B cell (primary cell): ENCODE measurements around the gene LIN28B. TPM values are rescaled to one million over a fixed set of nuclear protein-coding genes. Genes with fewer than 3 reads are reported as not detected.

Experiments used
- ATAC-seq: fragments of 200-7000 bp; cut with Tn5 transposase; one replicate; pipeline ENCODE4 v1.10.0; 2021; ENCODE audit warnings: low read depth, mild to moderate bottlenecking, moderate number of reproducible peaks, moderate library complexity
- CTCF ChIA-PET: fragments of 350-600 bp; sonication (Branson Sonifier 250); formaldehyde crosslinking; loops from one replicate; lab custom pipeline; 2021; ENCODE audit warnings: antibody characterized with exemption, inconsistent platforms; lab: Charles Lee
- POLR2A ChIA-PET: fragments of 350-600 bp; sonication (Branson Sonifier 250); formaldehyde crosslinking; loops from one replicate; lab custom pipeline; 2021; ENCODE audit warnings: antibody characterized with exemption; lab: Charles Lee
- DNase-seq: peaks from one replicate; pipeline ENCODE4 v3.0.0; 2013
- H2AFZ ChIP-seq: 2 replicates; pipeline ENCODE4 v1.6.1; 2012; ENCODE audit warnings: mild to moderate bottlenecking, low read depth, low read length; ENCODE audit not compliant: insufficient read depth, poor library complexity, severe bottlenecking
- H3K27ac ChIP-seq, 2 donors: 1 replicate in 1 of 2; 2 replicates in 1 of 2; pipeline ENCODE4 v1.5.1; 2012 to 2013; ENCODE audit warnings: low read length in 2 of 2, mild to moderate bottlenecking in 2 of 2, moderate library complexity in 1 of 2
- H3K27me3 ChIP-seq, 4 experiments: fragments of 200-600 bp in 1 of 4; sonication (generic) in 1 of 4; replicated peaks in 1 of 4; 1 replicate in 2 of 4; 2 replicates in 2 of 4; pipeline versions ENCODE4 v1.6.1 to v1.7.0; 2013 to 2016; ENCODE audit warnings: low read length in 3 of 4, mild to moderate bottlenecking in 2 of 4, mixed read lengths in 1 of 4, moderate library complexity in 1 of 4; ENCODE audit not compliant: insufficient read depth in 4 of 4, control insufficient read depth in 3 of 4; ENCODE audit errors: control extremely low read depth in 1 of 4
- H3K36me3 ChIP-seq, 2 experiments: replicated peaks in 1 of 2; 1 replicate in 1 of 2; 2 replicates in 1 of 2; pipeline versions ENCODE4 v1.6.1 to v1.7.1; 2013; ENCODE audit warnings: low read length in 1 of 2; ENCODE audit not compliant: insufficient read depth in 2 of 2, control insufficient read depth in 1 of 2; ENCODE audit errors: control extremely low read depth in 1 of 2, extremely low read depth in 1 of 2
- H3K4me1 ChIP-seq, 2 donors: fragments of 200-600 bp in 1 of 2; sonication (generic) in 1 of 2; 1 replicate in 1 of 2; 2 replicates in 1 of 2; pipeline versions ENCODE4 v1.5.1 to v1.6.1; 2013 to 2017; ENCODE audit warnings: low read length in 2 of 2; ENCODE audit not compliant: control insufficient read depth in 2 of 2, insufficient read depth in 2 of 2
- H3K4me2 ChIP-seq: replicated peaks from 2 replicates; pipeline ENCODE3; 2012; ENCODE audit warnings: mild to moderate bottlenecking, low read depth, low read length; ENCODE audit not compliant: poor library complexity, severe bottlenecking
- H3K4me3 ChIP-seq, 5 experiments: fragments of 200-600 bp in 1 of 5; sonication (generic) in 1 of 5; 1 replicate in 3 of 5; 2 replicates in 2 of 5; pipeline versions ENCODE4 v1.5.1 to v1.7.0; 2011 to 2016; ENCODE audit warnings: low read length in 4 of 5, mild to moderate bottlenecking in 4 of 5, low read depth in 2 of 5, control low read depth in 1 of 5, moderate library complexity in 1 of 5; ENCODE audit not compliant: insufficient read depth in 1 of 5; ENCODE audit errors: control extremely low read depth in 1 of 5, extremely low read depth in 1 of 5
- H3K79me2 ChIP-seq: fragments of 200-600 bp; sonication (generic); one replicate; pipeline ENCODE4 v1.6.0; 2016; ENCODE audit warnings: low read length; ENCODE audit not compliant: control insufficient read depth, insufficient read depth
- H3K9ac ChIP-seq: fragments of 200-600 bp; sonication (generic); 2 replicates; pipeline ENCODE4 v1.6.1; 2017; ENCODE audit warnings: mild to moderate bottlenecking, low read length, moderate library complexity
- H3K9me3 ChIP-seq, 3 donors: one replicate each; pipeline versions ENCODE4 v1.6.1 to v1.7.1; 2013; ENCODE audit warnings: low read length in 2 of 3; ENCODE audit not compliant: control insufficient read depth in 2 of 3, insufficient read depth in 1 of 3; ENCODE audit errors: control extremely low read depth in 1 of 3
- H4K20me1 ChIP-seq: 2 replicates; pipeline ENCODE4 v1.6.0; 2012; ENCODE audit warnings: mild to moderate bottlenecking, low read length; ENCODE audit not compliant: insufficient read depth, control insufficient read depth, poor library complexity, severe bottlenecking
- H3K27ac Mint-ChIP-seq: one replicate; pipeline ENCODE4 v1.8.0; 2021; ENCODE audit warnings: mixed read lengths
- H3K27me3 Mint-ChIP-seq: one replicate; pipeline ENCODE4 v1.8.0; 2021; ENCODE audit warnings: mixed read lengths
- H3K4me1 Mint-ChIP-seq: one replicate; pipeline ENCODE4 v1.8.0; 2021; ENCODE audit warnings: mixed read lengths
- H3K4me3 Mint-ChIP-seq: one replicate; pipeline ENCODE4 v1.8.0; 2021; ENCODE audit warnings: mixed read lengths
- H3K9me3 Mint-ChIP-seq: one replicate; pipeline ENCODE4 v1.8.0; 2022; ENCODE audit warnings: mixed read lengths; ENCODE audit not compliant: insufficient read depth
- CTCF ChIP-seq: fragments of 200-600 bp; IDR thresholded peaks from one replicate; pipeline ENCODE4 v1.8.0; 2022; ENCODE audit warnings: antibody characterized with exemption, mild to moderate bottlenecking
- EZH2 ChIP-seq: IDR thresholded peaks from 2 replicates; pipeline ENCODE4 v1.6.1; 2012; ENCODE audit warnings: borderline replicate concordance, low read depth, mild to moderate bottlenecking, moderate library complexity, low read length; ENCODE audit not compliant: insufficient read depth, poor library complexity, severe bottlenecking
- WGBS: methylation state at CpG from one replicate; pipeline ENCODE4 v1.1.5; 2013; ENCODE audit warnings: missing lambda C conversion rate; ENCODE audit not compliant: insufficient coverage; 5-methylcytosine and 5-hydroxymethylcytosine counted together
- intact Hi-C: fragments of 100-400 bp; cut with micrococcal nuclease; formaldehyde crosslinking; loops from one replicate; pipeline ENCODE4 v1.10.0; 2022
- polyA plus RNA-seq: library from polyadenylated mRNA; depleted of rRNA; stranded (reverse); fragments of >200 nt; gene quantifications from 2 replicates; pipeline ENCODE4 v1.2.3, GENCODE V29; 2012
- total RNA-seq, 2 donors: library from RNA; stranded (reverse); fragments of 120-200 nt in 1 of 2; gene quantifications; 1 replicate in 1 of 2; 2 replicates in 1 of 2; pipeline versions ENCODE4 v1.2.3 to v1.2.4, GENCODE V29; 2013 to 2022

The LIN28B gene
- total and polyA plus RNA-seq, 2 donors (not counting 1 experiment from before 2014, with no cell fraction given) = not detected

DNA sequence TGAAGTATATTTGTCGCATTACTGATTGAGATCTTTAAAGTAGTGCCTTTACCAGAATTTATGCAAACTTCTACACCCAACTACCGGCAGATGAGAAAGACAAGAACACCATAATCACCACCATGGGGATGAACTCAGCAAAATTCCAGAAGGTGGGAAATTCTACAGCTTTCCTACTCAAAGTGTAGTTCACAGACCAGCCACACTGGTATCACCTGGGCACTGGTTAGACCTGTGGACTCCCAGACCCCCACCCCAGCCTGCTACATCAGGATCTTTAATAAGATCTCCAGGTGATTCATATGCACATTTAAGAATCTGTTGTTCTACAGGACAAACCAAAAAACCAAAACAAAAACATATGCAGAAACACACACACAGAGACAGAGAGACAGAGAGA, 155.0 kb downstream of the LIN28B start:
- no peak overlapping the region for H3K27ac Mint-ChIP-seq
- WGBS = 100% methylated on average over 1 of the region's 2 CpGs
- no peaks in the 10 kb centered on the region for H3K4me1 Mint-ChIP-seq
- H3K27me3 Mint-ChIP-seq = peaks cover 18% of the 10 kb centered on the region
- POLR2A ChIA-PET = no interaction called here
- Histone ChIP-seq H3K9ac (no peak overlapping the region), H3K79me2 (no peaks in the 10 kb centered on the region), H3K9me3 (no peaks in the 10 kb centered on the region), H3K27me3 (no peaks in the 10 kb centered on the region), H3K27ac (no peak overlapping the region), H4K20me1 (no peaks in the 10 kb centered on the region), H3K4me1 (no peaks in the 10 kb centered on the region), H3K36me3 (no peaks in the 10 kb centered on the region), H3K4me3 (no peak overlapping the region), H2AFZ (no peak overlapping the region), H3K4me2 (no peak overlapping the region)
- H3K4me3 Mint-ChIP-seq = no peak overlapping the region
- intact Hi-C loops = no loop called here
- no peaks in the 10 kb centered on the region for H3K9me3 Mint-ChIP-seq
- TF ChIP-seq EZH2 = no peak
- no peak for TF ChIP-seq CTCF
- DNase-seq (no peak), ATAC-seq (no peak)
- CTCF ChIA-PET = no interaction called here

GRCh38 chr6:105112577-105112976, 155.7 kb downstream of the LIN28B start:
- H3K4me3 Mint-ChIP-seq = no peak overlapping the region
- Histone ChIP-seq H3K27me3 (no peaks in the 10 kb centered on the region), H3K4me3 (no peak overlapping the region), H4K20me1 (no peaks in the 10 kb centered on the region), H3K36me3 (no peaks in the 10 kb centered on the region), H3K9ac (no peak overlapping the region), H3K4me2 (no peak overlapping the region), H3K27ac (no peak overlapping the region), H2AFZ (no peak overlapping the region), H3K4me1 (no peaks in the 10 kb centered on the region), H3K9me3 (no peaks in the 10 kb centered on the region), H3K79me2 (no peaks in the 10 kb centered on the region)
- TF ChIP-seq CTCF (no peak), EZH2 (no peak)
- no CpG with 5 or more reads among the region's 1 CpG for WGBS
- intact Hi-C loops = no loop called here
- H3K9me3 Mint-ChIP-seq = no peaks in the 10 kb centered on the region
- POLR2A ChIA-PET = no interaction called here
- H3K27ac Mint-ChIP-seq = no peak overlapping the region
- CTCF ChIA-PET = no interaction called here
- no peak for DNase-seq
- peaks cover 25% of the 10 kb centered on the region for H3K27me3 Mint-ChIP-seq
- no peaks in the 10 kb centered on the region for H3K4me1 Mint-ChIP-seq
- ATAC-seq = no peak
